Forelimb muscle (tissue), 1 donor: ENCODE measurements around the gene KLHL1. TPM values are rescaled to one million over a fixed set of nuclear protein-coding genes. Genes with fewer than 3 reads are reported as not detected.
"Not testable (repeated sequence)": the region's sequence is repeated elsewhere in the genome, so short reads cannot be mapped to it uniquely, and the experiment has no call there.

Experiments used
- DNase-seq: peaks from one replicate; pipeline ENCODE4 v3.0.0-alpha.2; 2013; ENCODE audit warnings: low read depth
- polyA plus RNA-seq: library from polyadenylated mRNA; unstranded; fragments of 120-200 nt; gene quantifications from one replicate; pipeline ENCODE4 v1.2.1, GENCODE V29; 2013; ENCODE audit not compliant: insufficient read length

KLHL1 gene, protein sequence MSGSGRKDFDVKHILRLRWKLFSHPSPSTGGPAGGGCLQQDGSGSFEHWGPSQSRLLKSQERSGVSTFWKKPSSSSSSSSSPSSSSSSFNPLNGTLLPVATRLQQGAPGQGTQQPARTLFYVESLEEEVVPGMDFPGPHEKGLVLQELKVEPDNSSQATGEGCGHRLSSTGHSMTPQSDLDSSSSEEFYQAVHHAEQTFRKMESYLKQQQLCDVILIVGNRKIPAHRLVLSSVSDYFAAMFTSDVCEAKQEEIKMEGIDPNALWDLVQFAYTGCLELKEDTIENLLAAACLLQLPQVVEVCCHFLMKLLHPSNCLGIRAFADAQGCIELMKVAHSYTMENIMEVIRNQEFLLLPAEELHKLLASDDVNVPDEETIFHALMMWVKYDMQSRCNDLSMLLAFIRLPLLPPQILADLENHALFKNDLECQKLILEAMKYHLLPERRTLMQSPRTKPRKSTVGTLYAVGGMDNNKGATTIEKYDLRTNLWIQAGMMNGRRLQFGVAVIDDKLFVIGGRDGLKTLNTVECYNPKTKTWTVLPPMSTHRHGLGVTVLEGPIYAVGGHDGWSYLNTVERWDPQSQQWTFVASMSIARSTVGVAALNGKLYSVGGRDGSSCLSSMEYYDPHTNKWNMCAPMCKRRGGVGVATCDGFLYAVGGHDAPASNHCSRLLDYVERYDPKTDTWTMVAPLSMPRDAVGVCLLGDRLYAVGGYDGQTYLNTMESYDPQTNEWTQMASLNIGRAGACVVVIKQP
- not detected for polyA plus RNA-seq

- DNase-seq, result no peak
Measured at GRCh38 chr13:70108356-70109105, at the start of gene KLHL1. KLHL1 (minus strand) TSS chr13:70108452; CDS start chr13:70107699, 753 bp downstream.

DNA sequence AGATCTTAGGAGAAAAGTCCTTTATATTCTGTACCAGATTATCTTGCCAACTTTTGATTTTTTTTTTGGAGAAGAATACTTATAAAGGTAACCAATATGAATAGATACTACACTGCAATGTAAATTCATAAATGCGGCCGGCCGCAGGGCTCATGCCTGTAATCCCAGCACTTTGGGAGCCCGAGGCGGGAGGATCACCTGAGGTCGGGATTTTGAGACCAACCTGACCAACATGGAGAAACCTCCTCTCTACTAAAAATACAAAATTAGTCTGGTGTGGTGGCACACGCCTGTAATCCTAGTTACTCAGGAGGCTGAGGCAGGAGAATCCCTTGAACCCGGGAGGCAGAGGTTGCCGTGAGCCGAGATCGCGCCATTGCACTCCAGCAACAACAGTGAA is 34.4 kb upstream of the KLHL1 start:
- not testable (repeated sequence) for DNase-seq

- no peak for DNase-seq
Measured at GRCh38 chr13:70128098-70128497, 19.8 kb upstream of the KLHL1 start.

GRCh38 chr13:70125693-70126092 is 17.4 kb upstream of the KLHL1 start:
- DNase-seq, result no peak

DNA sequence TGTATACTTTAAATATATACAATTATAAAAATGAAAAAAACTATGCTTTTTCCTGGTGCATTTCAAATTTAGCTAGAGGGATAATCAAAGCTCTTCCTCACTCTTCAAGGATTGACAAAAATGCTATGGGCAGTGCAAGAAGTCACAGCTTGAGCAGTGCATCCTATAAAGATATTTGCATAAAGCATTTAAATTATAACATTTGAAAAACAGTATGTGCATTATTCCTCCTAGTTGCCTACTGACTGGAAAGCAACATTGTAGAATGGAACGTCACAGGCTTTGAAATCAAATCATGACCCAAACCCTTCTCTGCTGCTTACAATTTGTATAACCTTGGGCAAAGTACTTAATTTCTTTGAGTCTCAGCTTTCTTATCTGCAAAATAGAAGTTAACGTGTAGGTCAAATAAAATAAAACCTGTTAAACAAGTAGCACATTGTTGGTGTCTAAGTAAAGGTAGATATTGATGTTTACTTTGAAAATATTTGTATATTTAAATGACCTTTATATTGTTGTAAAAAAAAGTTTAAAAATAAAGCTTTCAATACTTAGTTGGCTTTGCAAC is 9.2 kb upstream of the KLHL1 start:
- no peak for DNase-seq

DNA sequence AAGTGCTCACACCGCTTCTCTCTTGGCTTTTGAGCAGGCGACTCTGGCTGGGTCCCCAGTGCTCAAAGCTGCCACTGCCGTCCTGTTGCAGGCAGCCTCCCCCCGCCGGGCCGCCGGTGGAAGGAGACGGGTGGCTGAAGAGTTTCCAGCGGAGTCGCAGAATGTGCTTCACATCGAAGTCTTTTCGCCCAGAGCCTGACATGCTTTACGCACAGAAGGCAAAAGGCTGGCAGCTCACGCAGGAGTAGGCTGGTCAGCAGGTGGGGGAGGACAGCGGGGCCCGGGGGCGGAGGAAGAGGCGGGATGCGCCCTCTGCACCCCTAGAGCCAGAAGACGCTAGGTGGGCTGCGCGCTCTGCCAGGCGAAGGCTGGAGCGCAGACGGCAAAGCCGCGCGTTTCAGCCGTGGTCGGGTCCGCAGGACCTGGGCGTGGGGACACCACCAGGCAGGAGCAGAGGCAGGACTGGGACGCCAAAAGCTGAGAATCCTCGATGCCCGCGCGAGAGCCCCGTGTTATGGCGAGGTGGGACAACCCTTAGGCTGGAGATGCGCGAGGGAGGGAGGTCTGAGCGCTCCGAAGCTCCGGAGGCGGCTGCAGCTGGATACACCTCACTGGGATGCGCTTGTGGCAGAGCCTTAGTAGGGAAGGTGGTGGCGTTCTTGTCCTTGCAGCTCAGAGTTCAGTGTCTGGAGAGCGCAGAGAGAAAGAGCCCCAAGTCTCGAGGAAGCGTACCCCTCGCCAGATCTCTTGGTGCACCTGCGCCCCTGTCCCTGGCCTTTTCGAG is 562 bp downstream of the KLHL1 start, which contains the start of gene ATXN8OS:
ATXN8OS (plus strand) TSS at position 329 of the 784 bp plus-strand sequence.
- DNase-seq, result no peak

- no peak for DNase-seq
Measured at GRCh38 chr13:70107125-70107497, 1.1 kb downstream of the KLHL1 start.

- no peak for DNase-seq
Measured at GRCh38 chr13:70104481-70104880, 3.8 kb downstream of the KLHL1 start.

DNA sequence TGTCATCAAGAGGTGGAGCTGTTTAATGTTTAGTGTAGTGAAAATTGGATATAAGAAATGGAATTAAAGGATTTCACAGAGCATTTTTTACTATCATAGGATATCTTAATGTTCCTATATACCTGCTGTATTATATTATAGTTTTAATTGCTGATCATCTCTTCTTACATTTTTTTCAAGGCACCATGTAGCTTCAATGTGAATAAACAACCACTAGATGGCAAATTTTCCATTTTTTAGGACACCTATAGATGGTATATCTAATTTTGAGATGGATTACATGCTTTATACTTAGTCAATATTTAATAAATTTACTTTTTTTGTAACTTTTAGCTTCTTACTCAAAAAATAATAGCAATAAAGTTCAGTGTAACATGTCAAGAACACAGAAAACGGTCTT is 9.6 kb downstream of the KLHL1 start:
- no peak for DNase-seq

GRCh38 chr13:70090036-70090723 is 18.1 kb downstream of the KLHL1 start:
- no peak for DNase-seq

GRCh38 chr13:70088926-70089325 is 19.3 kb downstream of the KLHL1 start:
- no peak for DNase-seq

GRCh38 chr13:70087247-70087646 is 21.0 kb downstream of the KLHL1 start:
- DNase-seq, result no peak

- DNase-seq, result no peak
Measured at GRCh38 chr13:70080012-70080411, 28.2 kb downstream of the KLHL1 start.

- no peak for DNase-seq
Measured at GRCh38 chr13:70054572-70054971, 53.7 kb downstream of the KLHL1 start.

- no peak for DNase-seq
Measured at GRCh38 chr13:70051531-70051930, 56.7 kb downstream of the KLHL1 start.

DNA sequence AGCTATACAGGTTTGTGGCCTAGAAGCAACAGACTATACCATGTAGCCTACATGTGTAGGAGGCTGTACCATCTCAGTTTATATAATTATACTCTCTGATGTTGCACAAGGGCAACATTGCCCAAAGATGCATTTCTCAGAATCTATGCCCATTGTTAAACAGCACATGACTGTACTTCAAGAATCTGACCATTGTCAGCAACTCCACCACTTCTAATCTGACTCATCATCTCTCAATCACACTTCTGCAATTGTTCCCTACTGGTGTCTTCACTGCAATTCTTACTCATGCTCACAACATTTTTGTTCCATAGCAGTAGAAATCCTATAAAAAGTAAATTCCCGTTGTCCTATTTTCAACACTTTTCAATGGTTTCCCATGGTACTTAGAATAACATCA is 64.6 kb downstream of the KLHL1 start:
- no peak for DNase-seq

DNA sequence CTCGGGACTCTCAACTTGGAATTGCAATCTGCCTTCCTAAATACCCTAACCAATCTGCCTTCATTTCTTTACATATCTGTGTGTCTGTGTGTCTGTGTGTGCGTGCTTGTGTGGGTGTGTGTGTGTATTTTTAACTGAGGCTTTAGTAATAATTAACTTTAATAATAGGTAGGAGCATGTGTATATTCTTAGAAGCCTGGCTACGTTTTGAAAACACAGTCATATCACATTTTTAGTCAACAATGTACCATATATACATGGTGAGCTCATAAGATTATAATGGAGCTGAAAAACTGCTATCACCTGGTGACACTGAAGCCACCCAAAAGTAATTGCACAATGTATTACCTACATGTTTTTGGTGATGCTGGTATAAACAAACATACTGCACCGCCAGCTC is 66.1 kb downstream of the KLHL1 start:
- DNase-seq, result no peak

- no peak for DNase-seq
Measured at GRCh38 chr13:70034286-70034685, 74.0 kb downstream of the KLHL1 start.

DNA sequence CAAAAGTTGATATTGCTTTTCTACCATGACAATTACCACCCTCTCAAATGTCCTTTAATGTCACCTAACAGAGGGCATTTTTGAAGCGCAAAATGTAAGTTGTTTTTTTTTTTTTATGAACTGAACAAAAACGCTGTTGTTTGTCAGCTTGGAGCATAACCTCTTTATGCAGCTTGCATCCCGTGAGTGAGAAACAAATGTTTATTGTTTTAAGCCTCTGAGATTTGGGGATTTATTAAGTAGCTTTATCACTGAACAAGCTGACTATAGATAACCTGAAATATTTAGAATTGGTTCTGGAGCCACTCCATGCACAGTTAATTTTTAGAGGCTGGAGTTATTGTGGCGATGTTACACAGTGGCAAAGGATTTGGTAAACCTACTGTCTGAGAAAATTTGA is 80.7 kb downstream of the KLHL1 start:
- no peak for DNase-seq

GRCh38 chr13:70023516-70023915 is 84.7 kb downstream of the KLHL1 start:
- DNase-seq, result no peak

DNA sequence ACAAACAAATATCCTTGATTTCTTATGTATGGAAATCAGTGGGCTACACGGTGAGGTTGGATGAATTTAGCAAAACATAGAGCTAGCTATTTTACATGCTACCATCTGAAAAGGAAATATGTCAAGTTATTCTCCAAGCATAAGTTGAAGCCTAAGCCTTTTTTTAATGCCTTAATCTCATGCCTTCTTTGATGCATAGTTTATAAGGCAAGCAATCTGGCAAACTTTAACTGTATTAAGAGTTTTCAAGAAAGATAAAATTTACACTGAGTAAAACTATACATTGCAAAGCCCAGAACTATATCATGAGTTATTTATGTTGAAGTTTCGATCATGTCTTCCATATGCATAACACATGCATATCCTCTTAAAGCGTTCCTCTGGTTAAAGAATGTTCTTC is 85.6 kb downstream of the KLHL1 start:
- no peak for DNase-seq
